Measurements from ENCODE around the gene LONP1.
A peak's percentile ranks its signal among the peaks of the same experiment; 100 is the strongest.
"Not testable (repeated sequence)": the region's sequence is repeated elsewhere in the genome, so short reads cannot be mapped to it uniquely, and the experiment has no call there.

Gene LONP1

GRCh38 chr19:5693195-5694166, 26.5 kb downstream of the LONP1 start:
- Histone ChIP-seq H3K4me1 (ENCODE audit: control insufficient read depth in 2 of 2, insufficient read depth in 2 of 2, low read length in 2 of 2) (peaks cover 16 to 24% of the 10 kb centered on the region in 2 donors), H3K4me3 (ENCODE audit: low read length in 2 of 2) (no peak overlapping the region), H3K9ac (ENCODE audit: low read depth in 1 of 2, low read length in 2 of 2) (no peak overlapping the region), H3K36me3 (ENCODE audit: control insufficient read depth in 2 of 2, insufficient read depth in 2 of 2, low read length in 2 of 2) (peaks cover 46 to 57% of the 10 kb centered on the region in 2 donors), H3K27ac (ENCODE audit: low read depth in 2 of 2, low read length in 2 of 2) (no peak overlapping the region), H3K27me3 (ENCODE audit: control insufficient read depth in 2 of 2, insufficient read depth in 2 of 2, low read length in 2 of 2) (no peaks in the 10 kb centered on the region), H3K9me3 (ENCODE audit: control insufficient read depth in 2 of 2, low read length in 2 of 2) (no peaks in the 10 kb centered on the region)

DNA sequence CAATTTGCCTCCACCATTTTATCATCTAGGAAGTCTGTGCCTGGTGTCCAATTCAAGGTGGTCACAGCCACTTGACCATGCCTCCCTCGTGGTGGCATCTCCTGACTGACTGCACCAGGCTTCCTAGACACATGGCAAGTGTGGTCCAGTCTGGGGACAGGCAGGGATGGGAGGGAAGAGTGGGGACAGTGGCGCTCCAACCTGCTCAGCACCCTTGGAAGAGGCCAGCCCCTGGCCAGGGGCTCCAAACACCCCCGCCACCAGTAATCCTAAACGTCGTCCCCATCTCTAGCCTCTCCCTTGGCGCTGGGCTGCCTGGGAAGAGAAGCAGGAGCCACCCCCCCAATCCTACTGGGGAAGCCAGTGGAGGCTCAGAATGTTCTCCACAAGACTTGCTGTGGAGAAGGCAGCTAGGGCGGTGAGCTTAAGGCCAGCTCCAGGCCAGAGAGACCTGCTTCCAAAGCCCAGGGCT, 27.2 kb downstream of the LONP1 start:
- Histone ChIP-seq H3K4me1 (ENCODE audit: control insufficient read depth in 2 of 2, insufficient read depth in 2 of 2, low read length in 2 of 2) (peaks cover 16 to 24% of the 10 kb centered on the region in 2 donors), H3K9me3 (ENCODE audit: control insufficient read depth in 2 of 2, low read length in 2 of 2) (no peaks in the 10 kb centered on the region), H3K27me3 (ENCODE audit: control insufficient read depth in 2 of 2, insufficient read depth in 2 of 2, low read length in 2 of 2) (no peaks in the 10 kb centered on the region), H3K36me3 (ENCODE audit: control insufficient read depth in 2 of 2, insufficient read depth in 2 of 2, low read length in 2 of 2) (peaks cover 45 to 52% of the 10 kb centered on the region in 2 donors), H3K27ac (ENCODE audit: low read depth in 2 of 2, low read length in 2 of 2) (no peak overlapping the region), H3K9ac (ENCODE audit: low read depth in 1 of 2, low read length in 2 of 2) (no peak overlapping the region), H3K4me3 (ENCODE audit: low read length in 2 of 2) (no peak overlapping the region)

DNA sequence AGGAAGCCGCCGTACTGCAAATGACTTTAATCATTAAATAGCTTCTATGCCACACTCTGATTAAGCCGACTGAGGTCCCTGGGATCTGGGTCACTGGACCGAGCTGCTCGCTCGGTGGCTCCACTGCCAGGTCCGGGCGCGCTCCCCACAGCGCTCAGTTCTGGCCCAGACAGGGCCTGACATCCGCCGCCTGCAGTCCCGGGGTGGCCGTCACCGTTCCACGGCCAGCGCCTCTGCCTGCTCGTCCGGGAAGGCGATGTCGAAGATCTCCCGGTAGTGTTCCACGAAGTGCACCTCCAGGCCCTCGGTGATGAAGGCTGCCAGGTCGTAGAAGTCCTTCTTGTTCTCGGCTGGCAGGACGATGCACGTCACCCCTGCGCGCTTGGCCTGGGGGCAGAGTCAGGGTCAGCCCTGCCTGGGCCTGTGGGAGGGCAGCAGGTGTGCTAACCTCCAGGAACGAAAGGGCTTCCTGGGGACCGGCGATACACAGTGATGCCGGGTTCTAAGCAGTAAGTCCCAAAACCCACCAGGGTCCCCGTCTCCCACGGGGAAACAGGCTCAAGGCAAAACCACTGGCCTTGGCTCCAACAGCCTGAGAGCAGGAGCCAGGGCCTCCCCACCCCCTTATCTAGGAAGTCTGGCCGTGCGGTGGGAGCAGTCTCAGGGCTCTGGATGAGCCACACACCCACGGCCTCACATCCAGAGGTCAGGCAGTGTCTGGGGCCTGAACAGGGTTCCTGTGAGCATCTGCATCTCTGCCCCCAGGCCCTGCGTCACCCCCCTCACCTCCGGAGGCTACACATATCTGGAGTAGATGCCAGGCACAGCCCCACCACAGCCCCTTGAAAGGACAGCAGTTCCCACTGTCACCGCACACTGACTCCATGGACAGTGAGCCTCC, 27.9 kb downstream of the LONP1 start:
- Histone ChIP-seq H3K9me3 (ENCODE audit: control insufficient read depth in 2 of 2, low read length in 2 of 2) (no peaks in the 10 kb centered on the region), H3K4me3 (ENCODE audit: low read length in 2 of 2) (peak overlapping the region; percentile 9 to 88), H3K27me3 (ENCODE audit: control insufficient read depth in 2 of 2, insufficient read depth in 2 of 2, low read length in 2 of 2) (no peaks in the 10 kb centered on the region), H3K27ac (ENCODE audit: low read depth in 2 of 2, low read length in 2 of 2) (peak overlapping the region; percentile 91 to 94), H3K9ac (ENCODE audit: low read depth in 1 of 2, low read length in 2 of 2) (peak overlapping the region in 1 of 2 donors; percentile 91), H3K4me1 (ENCODE audit: control insufficient read depth in 2 of 2, insufficient read depth in 2 of 2, low read length in 2 of 2) (peaks cover 21 to 26% of the 10 kb centered on the region in 2 donors), H3K36me3 (ENCODE audit: control insufficient read depth in 2 of 2, insufficient read depth in 2 of 2, low read length in 2 of 2) (peaks cover 45 to 51% of the 10 kb centered on the region in 2 donors)

GRCh38 chr19:5690955-5691821, 28.8 kb downstream of the LONP1 start:
- Histone ChIP-seq H3K27ac (ENCODE audit: low read depth in 2 of 2, low read length in 2 of 2) (peak overlapping the region; percentile 91 to 94), H3K9me3 (ENCODE audit: control insufficient read depth in 2 of 2, low read length in 2 of 2) (no peaks in the 10 kb centered on the region), H3K4me3 (ENCODE audit: low read length in 2 of 2) (peak overlapping the region; percentile 78 to 88), H3K27me3 (ENCODE audit: control insufficient read depth in 2 of 2, insufficient read depth in 2 of 2, low read length in 2 of 2) (no peaks in the 10 kb centered on the region), H3K4me1 (ENCODE audit: control insufficient read depth in 2 of 2, insufficient read depth in 2 of 2, low read length in 2 of 2) (peaks cover 21 to 30% of the 10 kb centered on the region in 2 donors), H3K36me3 (ENCODE audit: control insufficient read depth in 2 of 2, insufficient read depth in 2 of 2, low read length in 2 of 2) (peaks cover 42% of the 10 kb centered on the region in 2 donors), H3K9ac (ENCODE audit: low read depth in 1 of 2, low read length in 2 of 2) (peak overlapping the region; percentile 89 to 91)

- Histone ChIP-seq H3K9ac (ENCODE audit: low read depth in 1 of 2, low read length in 2 of 2) (peak within 1 kb of the TSS; percentile 89 to 91), H3K36me3 (ENCODE audit: control insufficient read depth in 2 of 2, insufficient read depth in 2 of 2, low read length in 2 of 2) (peaks cover 34 to 35% of the 10 kb centered on the region in 2 donors), H3K4me1 (ENCODE audit: control insufficient read depth in 2 of 2, insufficient read depth in 2 of 2, low read length in 2 of 2) (peaks cover 21 to 31% of the 10 kb centered on the region in 2 donors), H3K4me3 (ENCODE audit: low read length in 2 of 2) (peak within 1 kb of the TSS; percentile 78 to 88), H3K27me3 (ENCODE audit: control insufficient read depth in 2 of 2, insufficient read depth in 2 of 2, low read length in 2 of 2) (no peaks in the 10 kb centered on the region), H3K9me3 (ENCODE audit: control insufficient read depth in 2 of 2, low read length in 2 of 2) (no peaks in the 10 kb centered on the region), H3K27ac (ENCODE audit: low read depth in 2 of 2, low read length in 2 of 2) (peak within 1 kb of the TSS; percentile 91 to 94)
Observed at GRCh38 chr19:5690125-5690954, 29.6 kb downstream of the LONP1 start, which contains the start of gene RPL36. RPL36 (plus strand) TSS chr19:5690295; CDS start chr19:5690508, 213 bp downstream.

DNA sequence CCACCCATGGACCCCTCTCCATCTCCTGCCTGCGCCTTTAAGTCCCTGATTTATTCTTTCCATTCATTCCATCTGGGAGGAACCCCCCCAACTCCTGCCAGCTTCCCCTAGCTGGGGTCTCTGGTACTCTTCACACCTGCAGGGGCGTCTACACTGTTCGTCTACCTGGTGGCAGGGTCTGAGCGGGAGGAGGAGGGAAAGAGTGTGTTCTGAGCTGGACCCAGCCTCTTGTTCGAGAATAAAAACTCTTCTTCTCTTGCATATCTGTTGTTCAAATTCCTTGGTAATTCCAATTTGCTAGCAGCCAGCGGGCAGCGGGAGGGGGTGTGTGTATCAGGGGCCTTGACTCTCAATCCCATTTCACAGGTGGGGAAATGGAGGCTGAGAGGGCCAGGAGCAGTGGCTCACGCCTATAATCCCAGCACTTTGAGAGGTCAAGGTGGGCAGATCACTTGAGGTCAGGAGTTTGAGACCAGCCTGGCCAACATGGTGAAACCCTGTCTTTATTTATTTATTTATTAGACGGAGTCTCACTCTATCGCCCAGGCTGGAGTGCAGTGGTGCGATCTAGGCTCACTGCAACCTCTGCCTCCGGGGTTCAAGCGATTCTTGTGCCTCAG, 31.6 kb downstream of the LONP1 start:
- not testable (repeated sequence) for H3K27ac ChIP-seq (ENCODE audit: low read depth in 2 of 2, low read length in 2 of 2); H3K4me3 ChIP-seq (ENCODE audit: low read length in 2 of 2); H3K9ac ChIP-seq (ENCODE audit: low read depth in 1 of 2, low read length in 2 of 2); H3K27me3 ChIP-seq (ENCODE audit: control insufficient read depth in 2 of 2, insufficient read depth in 2 of 2, low read length in 2 of 2); H3K9me3 ChIP-seq (ENCODE audit: control insufficient read depth in 2 of 2, low read length in 2 of 2)
- peaks cover 15 to 17% of the 10 kb centered on the region in 2 donors for H3K36me3 ChIP-seq (ENCODE audit: control insufficient read depth in 2 of 2, insufficient read depth in 2 of 2, low read length in 2 of 2)
- peaks cover 21 to 31% of the 10 kb centered on the region in 2 donors for H3K4me1 ChIP-seq (ENCODE audit: control insufficient read depth in 2 of 2, insufficient read depth in 2 of 2, low read length in 2 of 2)

GRCh38 chr19:5687360-5688198, 32.4 kb downstream of the LONP1 start:
- Histone ChIP-seq H3K4me3 (ENCODE audit: low read length in 2 of 2) (peak overlapping the region; percentile 26 to 75), H3K4me1 (ENCODE audit: control insufficient read depth in 2 of 2, insufficient read depth in 2 of 2, low read length in 2 of 2) (peaks cover 21 to 29% of the 10 kb centered on the region in 2 donors), H3K9me3 (ENCODE audit: control insufficient read depth in 2 of 2, low read length in 2 of 2) (no peaks in the 10 kb centered on the region), H3K27ac (ENCODE audit: low read depth in 2 of 2, low read length in 2 of 2) (peak overlapping the region; percentile 84 to 86), H3K9ac (ENCODE audit: low read depth in 1 of 2, low read length in 2 of 2) (peak overlapping the region in 1 of 2 donors; percentile 54), H3K36me3 (ENCODE audit: control insufficient read depth in 2 of 2, insufficient read depth in 2 of 2, low read length in 2 of 2) (peaks cover 8 to 9% of the 10 kb centered on the region in 2 donors), H3K27me3 (ENCODE audit: control insufficient read depth in 2 of 2, insufficient read depth in 2 of 2, low read length in 2 of 2) (no peaks in the 10 kb centered on the region)
